ENCODE results near the gene MRPS5. TPM values are rescaled to one million over a fixed set of nuclear protein-coding genes. Genes with fewer than 3 reads are reported as not detected.
A peak's percentile ranks its signal among the peaks of the same experiment; 100 is the strongest.
"Not testable (repeated sequence)": the region's sequence is repeated elsewhere in the genome, so short reads cannot be mapped to it uniquely, and the experiment has no call there.

Gene MRPS5
- total RNA-seq, 1 donor from 2014 or later, result 60.7 TPM

DNA sequence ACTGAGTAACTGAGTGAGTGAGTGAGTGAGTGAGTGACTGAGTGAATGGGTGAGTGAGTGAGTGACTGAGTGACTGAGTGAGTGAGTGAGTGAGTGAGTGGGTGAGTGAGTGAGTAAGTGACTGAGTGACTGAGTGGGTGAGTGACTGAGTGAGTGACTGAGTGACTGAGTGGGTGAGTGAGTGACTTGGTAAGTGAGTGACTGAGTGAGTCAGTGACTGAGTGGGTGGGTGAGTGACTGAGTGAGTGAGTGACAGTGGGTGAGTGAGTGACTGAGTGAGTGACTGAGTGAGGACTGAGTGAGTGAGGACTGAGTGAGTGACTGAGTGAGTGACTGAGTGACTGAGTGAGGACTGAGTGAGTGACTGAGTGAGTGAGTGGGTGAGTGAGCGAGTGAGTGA is 82.2 kb downstream of the MRPS5 start:
- H3K27me3 Mint-ChIP-seq (ENCODE audit: low read depth), result peaks cover 30% of the 10 kb centered on the region

GRCh38 chr2:95038635-95039298 is 82.8 kb downstream of the MRPS5 start:
- peak overlapping the region; percentile 92 for H3K27ac Mint-ChIP-seq (ENCODE audit: unreplicated experiment)
- peaks cover 25% of the 10 kb centered on the region for H3K27me3 Mint-ChIP-seq (ENCODE audit: low read depth)
- H3K4me1 Mint-ChIP-seq, result peaks cover 14% of the 10 kb centered on the region
- H3K4me3 Mint-ChIP-seq, result no peak overlapping the region
- peaks cover 3% of the 10 kb centered on the region for H3K36me3 Mint-ChIP-seq (ENCODE audit: low read depth)
- peaks cover 33% of the 10 kb centered on the region for H3K9me3 Mint-ChIP-seq
- TF ChIP-seq CTCF (conservative IDR thresholded peaks at IDR 0.05), result no peak
- DNase-seq (ENCODE audit: low read depth, low spot score), result no peak

More for the DNA sequence above, 82.2 kb downstream of the MRPS5 start:
- peak overlapping the region; percentile 92 for H3K27ac Mint-ChIP-seq (ENCODE audit: unreplicated experiment)
- peaks cover 14% of the 10 kb centered on the region for H3K4me1 Mint-ChIP-seq
- peaks cover 33% of the 10 kb centered on the region for H3K9me3 Mint-ChIP-seq
- peaks cover 3% of the 10 kb centered on the region for H3K36me3 Mint-ChIP-seq (ENCODE audit: low read depth)
- H3K4me3 Mint-ChIP-seq, result no peak overlapping the region
- DNase-seq (ENCODE audit: low read depth, low spot score), result no peak
- no peak for TF ChIP-seq CTCF (conservative IDR thresholded peaks at IDR 0.05)

- peaks cover 33% of the 10 kb centered on the region for H3K9me3 Mint-ChIP-seq
- H3K4me3 Mint-ChIP-seq; H3K27ac Mint-ChIP-seq (ENCODE audit: unreplicated experiment); H3K36me3 Mint-ChIP-seq (ENCODE audit: low read depth); DNase-seq (ENCODE audit: low read depth, low spot score): not testable (repeated sequence)
- H3K27me3 Mint-ChIP-seq (ENCODE audit: low read depth), result peaks cover 20% of the 10 kb centered on the region
- peaks cover 14% of the 10 kb centered on the region for H3K4me1 Mint-ChIP-seq
Measured at GRCh38 chr2:95037841-95038585, 83.6 kb downstream of the MRPS5 start.

DNA sequence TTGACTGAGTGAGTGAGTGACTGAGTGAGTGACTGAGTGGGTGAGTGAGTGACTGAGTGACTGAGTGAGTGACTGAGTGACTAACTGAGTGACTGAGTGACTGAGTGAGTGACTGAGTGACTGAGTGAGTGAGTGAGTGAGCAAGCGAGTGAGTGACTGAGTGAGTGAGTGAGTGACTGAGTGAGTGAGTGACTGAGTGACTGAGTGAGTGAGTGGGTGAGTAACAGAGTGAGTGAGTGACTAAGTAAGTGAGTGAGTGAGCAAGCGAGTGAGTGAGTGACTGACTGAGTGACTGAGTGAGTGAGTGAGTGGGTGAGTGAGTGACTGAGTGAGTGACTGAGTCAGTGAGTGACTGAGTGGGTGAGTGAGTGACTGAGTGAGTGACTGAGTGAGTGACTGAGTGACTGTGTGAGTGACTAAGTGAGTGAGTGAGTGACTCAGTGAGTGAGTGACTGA is 84.2 kb downstream of the MRPS5 start:
- Mint-ChIP-seq H3K27me3 (ENCODE audit: low read depth) (peaks cover 21% of the 10 kb centered on the region), H3K9me3 (peaks cover 33% of the 10 kb centered on the region)

GRCh38 chr2:95036596-95037383 is 84.8 kb downstream of the MRPS5 start:
- no peak overlapping the region for H3K4me3 Mint-ChIP-seq
- DNase-seq (ENCODE audit: low read depth, low spot score), result no peak
- H3K27me3 Mint-ChIP-seq (ENCODE audit: low read depth), result peaks cover 21% of the 10 kb centered on the region
- H3K4me1 Mint-ChIP-seq, result peaks cover 14% of the 10 kb centered on the region
- H3K36me3 Mint-ChIP-seq (ENCODE audit: low read depth), result peaks cover 3% of the 10 kb centered on the region
- peaks cover 33% of the 10 kb centered on the region for H3K9me3 Mint-ChIP-seq
- peak overlapping the region; percentile 83 for H3K27ac Mint-ChIP-seq (ENCODE audit: unreplicated experiment)
- TF ChIP-seq CTCF (conservative IDR thresholded peaks at IDR 0.05), result no peak

More for the DNA sequence above, 84.2 kb downstream of the MRPS5 start:
- peaks cover 3% of the 10 kb centered on the region for H3K36me3 Mint-ChIP-seq (ENCODE audit: low read depth)
- H3K27ac Mint-ChIP-seq (ENCODE audit: unreplicated experiment), result no peak overlapping the region
- H3K4me3 Mint-ChIP-seq, result no peak overlapping the region
- H3K4me1 Mint-ChIP-seq, result peaks cover 14% of the 10 kb centered on the region
- no peak for TF ChIP-seq CTCF (conservative IDR thresholded peaks at IDR 0.05)
- DNase-seq (ENCODE audit: low read depth, low spot score), result no peak

Other genes with a start within 250 kb of the MRPS5 start
- gene MAL, start 96.1 kb downstream of the MRPS5 start, total RNA-seq, result 0.48 and 0.65 TPM in 2 replicates
- 22.6 and 28.0 TPM in 2 replicates for gene ZNF514, start 38.0 kb upstream of the MRPS5 start, total RNA-seq
- 6.3 and 7.0 TPM in 2 replicates for gene ZNF2, start 44.0 kb upstream of the MRPS5 start, total RNA-seq
- 18.9 and 20.2 TPM in 2 replicates for gene ZNF892, start 85.7 kb upstream of the MRPS5 start, total RNA-seq
- gene PROM2, start 152.6 kb upstream of the MRPS5 start, total RNA-seq, result 1.8 and 2.7 TPM in 2 replicates
- gene KCNIP3, start 175.5 kb upstream of the MRPS5 start, total RNA-seq, result 2.9 and 4.1 TPM in 2 replicates